ENCODE measurements around the gene SLC13A2. TPM values are rescaled to one million over a fixed set of nuclear protein-coding genes. Genes with fewer than 3 reads are reported as not detected.

SLC13A2 gene
- total RNA-seq, 2 experiments from 2014 or later: not detected

DNA sequence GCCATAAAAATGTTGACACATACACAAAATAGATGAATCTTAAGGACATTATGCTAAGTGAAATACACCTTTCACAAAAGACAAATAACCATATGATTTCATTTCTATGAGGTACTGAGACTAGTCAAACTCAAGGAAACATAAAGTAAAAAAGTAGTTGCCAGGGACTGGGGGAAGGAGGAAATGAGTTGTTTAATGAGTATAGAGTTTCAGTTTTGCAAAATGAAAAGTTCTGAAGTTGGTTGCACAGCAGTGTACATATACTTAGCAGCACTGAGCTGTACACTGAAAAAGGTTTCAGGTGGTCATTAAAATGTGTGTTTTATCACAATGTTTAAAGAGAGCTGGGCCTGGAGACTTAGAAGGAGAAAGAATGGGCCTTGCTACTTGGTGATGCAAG lies 4.7 kb upstream of the SLC13A2 start:
- Mint-ChIP-seq H3K9me3 (no peaks in the 10 kb centered on the region), H3K4me3 (no peak overlapping the region), H3K27ac (no peak overlapping the region), H3K36me3 (ENCODE audit: low read depth) (no peaks in the 10 kb centered on the region), H3K4me1 (ENCODE audit: low read depth) (no peaks in the 10 kb centered on the region), H3K27me3 (peaks cover 9% of the 10 kb centered on the region)
- ChIA-PET CTCF (no interaction called here), POLR2A (no interaction called here)
- H3K4me3 ChIP-seq (ENCODE audit: low read length): no peak overlapping the region
- no peak overlapping the region for H3K27ac ChIP-seq (ENCODE audit: low read depth in 1 of 2, low read length in 2 of 2)
- TF ChIP-seq, protein P1, sequence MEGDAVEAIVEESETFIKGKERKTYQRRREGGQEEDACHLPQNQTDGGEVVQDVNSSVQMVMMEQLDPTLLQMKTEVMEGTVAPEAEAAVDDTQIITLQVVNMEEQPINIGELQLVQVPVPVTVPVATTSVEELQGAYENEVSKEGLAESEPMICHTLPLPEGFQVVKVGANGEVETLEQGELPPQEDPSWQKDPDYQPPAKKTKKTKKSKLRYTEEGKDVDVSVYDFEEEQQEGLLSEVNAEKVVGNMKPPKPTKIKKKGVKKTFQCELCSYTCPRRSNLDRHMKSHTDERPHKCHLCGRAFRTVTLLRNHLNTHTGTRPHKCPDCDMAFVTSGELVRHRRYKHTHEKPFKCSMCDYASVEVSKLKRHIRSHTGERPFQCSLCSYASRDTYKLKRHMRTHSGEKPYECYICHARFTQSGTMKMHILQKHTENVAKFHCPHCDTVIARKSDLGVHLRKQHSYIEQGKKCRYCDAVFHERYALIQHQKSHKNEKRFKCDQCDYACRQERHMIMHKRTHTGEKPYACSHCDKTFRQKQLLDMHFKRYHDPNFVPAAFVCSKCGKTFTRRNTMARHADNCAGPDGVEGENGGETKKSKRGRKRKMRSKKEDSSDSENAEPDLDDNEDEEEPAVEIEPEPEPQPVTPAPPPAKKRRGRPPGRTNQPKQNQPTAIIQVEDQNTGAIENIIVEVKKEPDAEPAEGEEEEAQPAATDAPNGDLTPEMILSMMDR (IDR thresholded peaks at IDR 0.05): no peak
- no peaks in the 10 kb centered on the region for H3K27me3 ChIP-seq (ENCODE audit: control insufficient read depth in 1 of 2, insufficient read depth in 2 of 2, low read length in 2 of 2)
- H3K4me1 ChIP-seq (ENCODE audit: insufficient read depth, low read length): no peaks in the 10 kb centered on the region
- H3K9me3 ChIP-seq (ENCODE audit: control insufficient read depth in 1 of 2, insufficient read depth in 1 of 2, low read length in 2 of 2): no peaks in the 10 kb centered on the region
- no peaks in the 10 kb centered on the region for H3K36me3 ChIP-seq (ENCODE audit: insufficient read depth, low read length)
- ATAC-seq (ENCODE audit: poor library complexity) (no peak), DNase-seq (no peak)
- intact Hi-C loops (cut with DNase I, micrococcal nuclease): no loop called here

DNA sequence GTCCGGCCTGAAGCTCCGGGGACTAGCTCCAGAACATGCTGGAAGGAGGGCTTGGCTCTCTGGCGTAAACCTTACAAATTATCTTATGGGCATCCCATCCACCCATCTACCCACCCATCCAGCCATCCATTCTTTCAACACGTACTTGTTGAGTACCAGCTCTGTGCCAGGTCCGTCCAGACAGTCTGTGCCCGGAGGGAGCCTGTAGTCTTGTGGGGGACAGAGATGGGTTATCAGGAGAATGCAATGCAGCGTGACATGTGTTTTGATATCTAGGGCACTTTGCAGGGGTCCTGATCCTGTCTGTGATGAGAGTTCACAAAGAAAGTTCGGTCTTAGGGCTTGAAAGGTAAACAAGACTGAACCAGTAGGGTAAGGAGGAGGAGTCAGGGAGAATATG lies 4.1 kb upstream of the SLC13A2 start:
- Histone ChIP-seq H3K4me3 (ENCODE audit: low read length) (no peak overlapping the region), H3K27ac (ENCODE audit: low read depth in 1 of 2, low read length in 2 of 2) (no peak overlapping the region), H3K36me3 (ENCODE audit: insufficient read depth, low read length) (no peaks in the 10 kb centered on the region), H3K4me1 (ENCODE audit: insufficient read depth, low read length) (no peaks in the 10 kb centered on the region), H3K27me3 (ENCODE audit: control insufficient read depth in 1 of 2, insufficient read depth in 2 of 2, low read length in 2 of 2) (no peaks in the 10 kb centered on the region), H3K9me3 (ENCODE audit: control insufficient read depth in 1 of 2, insufficient read depth in 1 of 2, low read length in 2 of 2) (no peaks in the 10 kb centered on the region)
- H3K4me3 Mint-ChIP-seq: no peak overlapping the region
- no peak overlapping the region for H3K27ac Mint-ChIP-seq
- intact Hi-C loops (cut with DNase I, micrococcal nuclease): no loop called here
- ChIA-PET POLR2A (no interaction called here), CTCF (no interaction called here)
- ATAC-seq (ENCODE audit: poor library complexity): no peak
- peaks cover 9% of the 10 kb centered on the region for H3K27me3 Mint-ChIP-seq
- no peaks in the 10 kb centered on the region for H3K36me3 Mint-ChIP-seq (ENCODE audit: low read depth)
- peak in 1 of 14 experiments; percentile 2 for DNase-seq
- TF ChIP-seq, protein P1 (IDR thresholded peaks at IDR 0.05): no peak
- no peaks in the 10 kb centered on the region for H3K4me1 Mint-ChIP-seq (ENCODE audit: low read depth)
- H3K9me3 Mint-ChIP-seq: no peaks in the 10 kb centered on the region

DNA sequence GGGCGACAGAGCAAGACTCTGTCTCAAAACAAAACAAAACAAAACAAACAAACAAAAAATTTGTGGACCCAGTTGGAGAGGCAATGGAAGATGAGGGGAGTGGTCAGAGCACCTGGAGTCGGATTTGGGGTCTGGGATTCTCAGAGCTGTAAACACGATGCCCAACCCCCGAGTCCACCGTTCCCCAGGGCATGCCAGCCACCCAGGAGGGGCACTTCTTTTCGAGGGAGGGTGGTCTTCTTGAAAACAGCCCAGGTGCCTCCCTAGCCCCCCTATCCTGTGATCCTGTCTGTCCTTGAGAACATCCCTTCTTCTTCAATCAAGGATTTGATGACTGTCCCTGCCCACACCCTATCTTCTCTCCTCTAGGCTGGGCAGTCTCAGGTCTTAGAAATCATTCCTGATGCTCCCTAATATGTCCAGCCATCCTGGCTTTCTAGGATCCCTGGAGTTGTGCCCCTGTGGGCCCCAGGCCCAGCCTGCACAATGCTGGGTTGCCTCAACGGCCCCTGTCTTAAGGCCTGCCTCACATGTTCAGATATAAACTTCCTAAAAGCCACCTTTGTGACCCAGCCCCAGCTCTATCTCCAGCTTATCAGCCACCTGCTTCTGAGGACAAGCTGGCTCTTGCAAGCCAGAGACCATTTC lies 3.1 kb upstream of the SLC13A2 start:
- ChIA-PET CTCF (no interaction called here), POLR2A (no interaction called here)
- intact Hi-C loops (cut with DNase I, micrococcal nuclease): no loop called here
- Mint-ChIP-seq H3K4me3 (no peak overlapping the region), H3K27ac (no peak overlapping the region), H3K27me3 (peaks cover 6% of the 10 kb centered on the region), H3K9me3 (no peaks in the 10 kb centered on the region), H3K36me3 (ENCODE audit: low read depth) (no peaks in the 10 kb centered on the region), H3K4me1 (ENCODE audit: low read depth) (peaks cover 3% of the 10 kb centered on the region)
- Histone ChIP-seq H3K27me3 (ENCODE audit: control insufficient read depth in 1 of 2, insufficient read depth in 2 of 2, low read length in 2 of 2) (no peaks in the 10 kb centered on the region), H3K4me3 (ENCODE audit: low read length) (no peak overlapping the region), H3K9me3 (ENCODE audit: control insufficient read depth in 1 of 2, insufficient read depth in 1 of 2, low read length in 2 of 2) (no peaks in the 10 kb centered on the region), H3K36me3 (ENCODE audit: insufficient read depth, low read length) (no peaks in the 10 kb centered on the region), H3K4me1 (ENCODE audit: insufficient read depth, low read length) (peaks cover 7% of the 10 kb centered on the region), H3K27ac (ENCODE audit: low read depth in 1 of 2, low read length in 2 of 2) (no peak overlapping the region)
- ATAC-seq (ENCODE audit: poor library complexity) (no peak), DNase-seq (peak in 1 of 14 experiments; percentile 5)
- TF ChIP-seq, protein P1 (IDR thresholded peaks at IDR 0.05): no peak
